SH-SY5Y (cell line): ENCODE measurements around the gene HSPB1.

Experiments used
- GATA2 ChIP-seq: IDR thresholded peaks from 2 replicates; pipeline ENCODE4 v1.6.1; 2011; ENCODE audit warnings: mild to moderate bottlenecking, low read depth, low read length
- GATA3 ChIP-seq: IDR thresholded peaks from 2 replicates; pipeline ENCODE4 v1.6.1; 2011; ENCODE audit warnings: low read depth, mild to moderate bottlenecking, low read length, moderate library complexity

Gene HSPB1

GRCh38 chr7:76292213-76292573 is 10.3 kb upstream of the HSPB1 start:
- TF ChIP-seq GATA2 (no peak), GATA3 (no peak)

GRCh38 chr7:76293407-76293901 is 9.0 kb upstream of the HSPB1 start:
- no peak for TF ChIP-seq GATA2
- TF ChIP-seq GATA3: no peak

- no peak for TF ChIP-seq GATA3
- no peak for TF ChIP-seq GATA2
These were observed 8.0 kb upstream of the HSPB1 start for GRCh38 chr7:76294344-76295024.

GRCh38 chr7:76296743-76297740 is 5.4 kb upstream of the HSPB1 start:
- no peak for TF ChIP-seq GATA3
- no peak for TF ChIP-seq GATA2

GRCh38 chr7:76300166-76300731 is 2.2 kb upstream of the HSPB1 start:
- TF ChIP-seq GATA2 (no peak), GATA3 (no peak)

GRCh38 chr7:76301000-76301399 is 1.5 kb upstream of the HSPB1 start:
- TF ChIP-seq GATA2 (no peak), GATA3 (no peak)

- TF ChIP-seq GATA3: no peak
- TF ChIP-seq GATA2: 0 out of 2 replicates have a peak, but pooled peaks have one; percentile 19
These were observed 1.0 kb downstream of the HSPB1 start for GRCh38 chr7:76303202-76304147.

GRCh38 chr7:76304888-76305375 is 2.5 kb downstream of the HSPB1 start:
- no peak for TF ChIP-seq GATA3
- TF ChIP-seq GATA2: no peak

- peak; percentile 92 for TF ChIP-seq GATA2
- no peak for TF ChIP-seq GATA3
These were observed 7.9 kb downstream of the HSPB1 start for GRCh38 chr7:76310102-76310957.

- no peak for TF ChIP-seq GATA3
- no peak; the same call in 1 of the 2 replicates for TF ChIP-seq GATA2
These were observed 11.7 kb downstream of the HSPB1 start for GRCh38 chr7:76314042-76314721.

- no peak for TF ChIP-seq GATA2
- no peak for TF ChIP-seq GATA3
These were observed 12.9 kb downstream of the HSPB1 start for GRCh38 chr7:76315364-76315763.

- TF ChIP-seq GATA2 (no peak), GATA3 (no peak)
These were observed 14.7 kb downstream of the HSPB1 start for GRCh38 chr7:76316984-76317781.
